ENCODE results near the gene SLC16A10.

DNA sequence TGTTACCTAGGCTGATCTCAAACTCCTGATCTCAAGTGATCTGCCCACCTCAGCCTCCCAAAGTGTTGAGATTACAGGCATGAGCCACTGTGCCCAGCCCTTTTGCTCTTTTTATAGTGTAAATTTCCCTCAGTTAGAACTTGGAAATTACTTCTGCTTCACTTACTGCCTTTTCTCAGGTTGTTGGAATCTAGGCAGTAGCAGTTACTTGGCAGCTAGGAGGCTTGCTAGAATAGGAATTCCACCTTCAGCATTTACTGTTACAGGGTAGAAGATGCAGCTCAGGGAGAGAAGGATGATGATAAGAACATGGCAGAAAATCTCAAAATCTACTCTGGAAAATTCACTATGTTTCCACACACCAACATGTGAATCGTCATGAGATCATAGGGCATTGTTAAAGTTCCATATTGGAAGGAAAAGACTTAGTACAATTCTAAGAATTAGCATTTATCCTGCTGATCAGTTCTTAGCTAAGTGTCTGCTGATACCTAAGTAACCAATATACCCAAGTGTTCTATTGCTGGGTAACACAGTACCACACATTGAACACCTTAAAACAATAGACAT, 182.2 kb downstream of the SLC16A10 start:
- TF ChIP-seq POLR2A (IDR thresholded peaks at IDR 0.05): no peak
- TF ChIP-seq, protein P1, sequence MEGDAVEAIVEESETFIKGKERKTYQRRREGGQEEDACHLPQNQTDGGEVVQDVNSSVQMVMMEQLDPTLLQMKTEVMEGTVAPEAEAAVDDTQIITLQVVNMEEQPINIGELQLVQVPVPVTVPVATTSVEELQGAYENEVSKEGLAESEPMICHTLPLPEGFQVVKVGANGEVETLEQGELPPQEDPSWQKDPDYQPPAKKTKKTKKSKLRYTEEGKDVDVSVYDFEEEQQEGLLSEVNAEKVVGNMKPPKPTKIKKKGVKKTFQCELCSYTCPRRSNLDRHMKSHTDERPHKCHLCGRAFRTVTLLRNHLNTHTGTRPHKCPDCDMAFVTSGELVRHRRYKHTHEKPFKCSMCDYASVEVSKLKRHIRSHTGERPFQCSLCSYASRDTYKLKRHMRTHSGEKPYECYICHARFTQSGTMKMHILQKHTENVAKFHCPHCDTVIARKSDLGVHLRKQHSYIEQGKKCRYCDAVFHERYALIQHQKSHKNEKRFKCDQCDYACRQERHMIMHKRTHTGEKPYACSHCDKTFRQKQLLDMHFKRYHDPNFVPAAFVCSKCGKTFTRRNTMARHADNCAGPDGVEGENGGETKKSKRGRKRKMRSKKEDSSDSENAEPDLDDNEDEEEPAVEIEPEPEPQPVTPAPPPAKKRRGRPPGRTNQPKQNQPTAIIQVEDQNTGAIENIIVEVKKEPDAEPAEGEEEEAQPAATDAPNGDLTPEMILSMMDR (IDR thresholded peaks at IDR 0.05): no peak

All from Peyer's patch (tissue), 4 donors.